Gastroesophageal sphincter (tissue), 3 donors: Measurements from ENCODE around the gene IMMP2L.

Source experiments
- CTCF ChIP-seq, 4 experiments: fragments of 200-600 bp in 2 of 4; fragments of 450-650 bp in 2 of 4; sonication (generic) in 1 of 4; IDR thresholded peaks; one replicate each; pipeline ENCODE4 v1.5.1; 2017 to 2019; ENCODE audit warnings: antibody characterized with exemption in 4 of 4, mild to moderate bottlenecking in 2 of 4, moderate library complexity in 2 of 4
- EP300 ChIP-seq: sonication (generic); formaldehyde crosslinking; IDR thresholded peaks from one replicate; pipeline ENCODE4 v1.6.1; 2017; ENCODE audit warnings: antibody characterized with exemption, mild to moderate bottlenecking
- POLR2A ChIP-seq, 2 donors: fragments of 450-650 bp; IDR thresholded peaks; one replicate each; pipeline ENCODE4 v1.6.1; 2017; ENCODE audit warnings: antibody characterized with exemption in 2 of 2, mild to moderate bottlenecking in 2 of 2, moderate library complexity in 1 of 2
- POLR2AphosphoS5 ChIP-seq: sonication (generic); formaldehyde crosslinking; IDR thresholded peaks from one replicate; pipeline ENCODE4 v1.6.1; 2017; ENCODE audit warnings: antibody characterized with exemption

GRCh38 chr7:111401516-111401915 lies 160.8 kb downstream of the IMMP2L start:
- TF ChIP-seq CTCF (IDR thresholded peaks at IDR 0.05) = no peak
- no peak for TF ChIP-seq POLR2A (IDR thresholded peaks at IDR 0.05)
- no peak for TF ChIP-seq EP300
- no peak for TF ChIP-seq POLR2AphosphoS5
